T-helper 2 cell (primary cell): ENCODE data around the gene ANKRD44.
"Not testable (repeated sequence)": the region's sequence is repeated elsewhere in the genome, so short reads cannot be mapped to it uniquely, and the experiment has no call there.

ENCODE experiments used
- DNase-seq, 5 experiments: peaks; one replicate each; pipeline versions ENCODE4 v3.0.0 to v3.0.0-alpha.2; 2012 to 2022

The ANKRD44 gene

DNA sequence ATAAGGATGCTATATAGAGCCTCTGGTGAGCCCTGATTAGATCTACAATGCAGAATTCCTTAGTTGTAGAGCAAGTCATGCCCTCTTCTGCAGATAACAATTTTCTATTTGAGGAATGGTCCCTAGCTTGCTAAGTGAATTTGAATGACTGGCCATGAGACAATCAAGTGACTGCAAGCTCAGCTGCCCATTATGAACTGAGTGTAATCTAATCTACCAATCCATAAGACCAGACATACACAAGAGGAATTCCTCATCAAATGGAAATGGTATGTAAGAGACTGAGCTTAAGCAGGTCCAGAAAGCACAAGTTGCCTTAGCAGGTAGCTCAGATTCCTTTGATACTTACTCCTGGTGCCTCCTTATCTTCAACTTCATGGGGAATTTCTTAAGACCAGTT, 4.8 kb upstream of the ANKRD44 start:
- DNase-seq, result no peak

DNA sequence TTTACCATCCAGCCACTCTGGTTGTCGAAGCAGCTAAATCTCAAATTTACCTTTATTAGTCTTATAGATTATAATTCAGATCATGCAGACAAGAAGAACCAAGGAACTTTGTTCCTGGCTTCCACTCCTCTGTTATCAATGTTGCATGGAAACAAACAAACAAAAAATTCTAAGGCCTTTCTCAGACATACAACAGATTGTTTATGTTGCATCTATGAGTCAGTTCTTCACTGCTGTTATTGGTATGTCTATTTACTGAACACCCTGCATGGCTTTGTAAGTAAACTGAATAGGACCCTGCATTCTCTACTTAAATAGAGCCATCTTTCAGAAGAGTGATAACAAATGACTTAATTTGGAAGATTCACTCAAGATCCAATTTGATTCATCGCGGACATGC, 1.6 kb upstream of the ANKRD44 start:
- DNase-seq, result no peak

DNA sequence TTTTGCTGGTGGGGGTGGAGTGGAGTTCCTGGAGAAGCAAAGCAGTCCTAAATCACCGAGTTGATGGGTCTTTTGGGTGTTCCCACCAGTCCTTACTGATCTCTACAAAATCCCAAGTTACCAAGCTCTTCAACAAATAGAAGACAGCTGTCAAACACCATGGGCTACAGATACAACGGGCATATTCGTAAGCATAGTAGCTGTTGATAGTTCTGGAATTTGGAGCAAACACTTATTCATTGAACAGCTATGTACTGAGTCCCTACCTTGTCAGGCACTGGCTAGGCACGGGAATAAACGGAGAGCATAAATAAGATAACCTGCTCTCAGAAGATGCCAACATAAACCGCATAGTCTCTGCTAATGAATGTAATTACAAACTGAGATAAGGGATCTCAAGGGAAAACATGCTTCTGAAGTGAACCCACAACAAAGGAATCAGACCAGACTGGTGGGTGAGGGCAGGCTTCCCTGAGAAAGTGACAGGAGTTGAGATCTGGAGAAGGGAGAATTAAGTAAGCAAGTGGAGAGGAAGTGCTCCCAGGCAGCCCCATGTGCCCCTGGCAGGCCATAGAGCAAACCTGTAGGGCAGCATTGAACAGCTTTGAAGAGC, 947 bp upstream of the ANKRD44 start:
- peak in 1 of 5 experiments; percentile 37 for DNase-seq

DNA sequence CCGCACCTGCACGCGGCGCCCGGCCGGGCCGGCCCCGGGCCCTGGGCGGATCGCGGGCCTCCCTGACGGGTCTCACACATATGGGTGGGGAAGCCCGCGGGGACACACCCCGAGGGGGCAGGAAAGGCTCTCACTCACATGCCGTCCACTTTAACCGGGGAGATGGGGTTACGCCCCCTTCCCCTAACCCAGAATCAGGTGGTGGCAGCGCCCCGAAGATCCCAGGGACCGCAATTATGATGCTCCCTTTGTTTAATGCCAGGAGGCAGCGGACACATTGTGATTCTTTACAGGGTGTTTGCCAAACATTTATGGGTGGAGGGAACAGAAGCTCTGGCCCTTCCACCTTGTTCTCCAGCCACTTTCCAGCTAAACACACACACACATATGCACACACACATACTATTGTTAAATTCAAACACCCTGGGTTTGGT, 424 bp upstream of the ANKRD44 start:
- DNase-seq, result no peak

DNA sequence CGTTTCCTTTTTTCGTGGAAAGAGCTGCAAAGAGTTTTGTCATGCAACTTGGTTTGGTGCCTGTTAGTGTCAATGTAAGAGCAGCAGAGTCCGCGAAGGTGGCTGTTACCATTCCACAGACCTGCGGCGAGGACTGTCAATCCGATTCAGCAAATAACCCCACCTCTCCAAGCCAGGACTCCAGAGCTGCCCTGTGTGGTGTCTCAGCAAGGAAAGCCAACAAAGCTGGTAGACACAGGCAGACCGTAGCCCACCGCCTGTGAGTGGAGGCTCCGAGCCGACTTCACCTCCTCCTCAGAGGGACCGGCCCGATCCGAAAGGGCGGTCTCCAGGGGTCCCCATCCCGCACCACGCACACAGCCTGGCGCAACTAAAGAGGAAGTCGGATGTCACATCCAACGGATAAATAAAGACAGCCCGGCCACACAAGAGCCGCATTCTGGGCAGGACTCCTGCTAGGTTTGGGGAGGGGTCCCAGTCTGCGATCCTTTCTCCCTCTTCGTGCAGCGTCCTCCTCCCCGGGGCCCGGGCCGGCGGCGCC, 819 bp downstream of the ANKRD44 start:
- DNase-seq, result peak in 2 of 5 experiments; percentile 14 to 75

DNA sequence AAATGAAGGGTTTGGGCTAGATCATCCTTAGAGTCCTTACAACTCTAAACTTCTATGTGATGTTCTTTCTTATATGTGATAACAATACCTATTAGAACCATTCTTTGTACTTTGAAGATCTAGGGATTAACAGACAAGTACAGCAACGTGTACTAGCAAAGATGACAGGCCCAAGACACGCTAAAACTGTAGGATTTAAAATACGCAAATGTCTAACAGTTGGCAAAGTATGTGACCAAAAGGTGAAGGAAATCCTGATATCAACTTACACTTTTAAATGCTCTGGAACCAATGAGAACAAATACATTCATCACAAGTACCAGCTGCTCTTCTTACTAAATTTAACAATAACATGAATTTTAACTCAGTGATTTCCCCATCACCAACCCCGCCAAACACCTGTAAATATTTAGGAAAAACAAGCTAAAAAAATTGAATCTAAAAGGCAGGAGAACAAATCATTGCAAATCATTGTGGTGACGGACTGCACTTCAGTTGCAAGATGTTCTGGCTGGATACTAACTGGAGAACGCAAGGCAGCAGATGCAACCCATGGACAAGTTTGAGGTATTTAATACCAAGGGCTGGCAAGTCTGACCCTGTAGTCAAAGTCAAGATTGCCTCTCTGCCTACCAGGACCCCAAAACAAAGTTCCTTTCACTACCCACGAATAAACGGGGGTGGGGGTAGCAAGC, 1.4 kb downstream of the ANKRD44 start:
- DNase-seq, result no peak

DNA sequence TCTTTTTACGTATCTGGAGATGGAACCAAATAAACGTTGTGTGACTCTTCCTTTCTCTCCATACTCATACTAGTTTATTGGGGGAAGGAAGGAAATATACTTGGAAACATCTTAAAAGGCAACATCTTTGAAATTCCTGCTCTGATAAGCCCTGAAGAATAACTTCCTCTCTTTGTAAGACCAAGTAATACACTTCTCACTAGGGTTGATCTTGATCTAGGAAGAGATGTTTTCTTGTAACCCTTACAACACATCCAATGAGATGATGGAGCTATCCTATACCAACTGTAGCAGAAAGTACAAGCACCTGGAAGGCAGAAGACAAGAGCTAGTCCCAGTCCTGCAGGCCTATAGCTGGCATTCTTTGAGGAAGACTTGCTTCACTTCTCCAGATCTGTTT, 2.0 kb downstream of the ANKRD44 start:
- DNase-seq, result peak in 1 of 5 experiments; percentile 50

DNA sequence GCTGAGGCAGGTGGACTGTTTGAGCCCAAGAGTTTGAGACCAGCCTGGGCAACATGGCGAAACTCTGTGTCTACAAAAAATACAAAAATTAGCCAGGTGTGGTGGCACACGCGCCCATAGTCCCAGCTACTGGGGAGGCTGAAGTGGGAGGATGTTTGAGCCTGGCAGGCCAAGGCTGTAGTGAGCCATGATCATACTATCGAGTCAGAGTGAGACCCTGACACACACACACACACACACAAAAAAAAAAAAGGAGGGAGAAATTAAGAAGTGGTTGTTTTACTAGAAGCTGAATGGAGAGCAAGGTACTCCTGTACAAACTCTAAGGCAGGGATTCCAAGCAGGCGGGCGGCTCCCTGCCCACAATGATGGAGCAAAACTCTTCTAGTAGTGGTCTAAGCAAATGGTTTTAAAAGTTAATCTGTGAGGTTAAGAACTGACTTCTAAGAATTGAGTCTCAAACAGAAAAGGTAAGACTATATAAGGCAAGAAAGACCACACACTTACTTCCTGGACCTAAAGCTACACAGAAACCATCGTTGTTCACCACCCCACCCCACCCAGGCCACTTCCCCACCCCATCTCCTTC, 2.6 kb downstream of the ANKRD44 start:
- DNase-seq, result peak in 1 of 5 experiments; percentile 89

DNA sequence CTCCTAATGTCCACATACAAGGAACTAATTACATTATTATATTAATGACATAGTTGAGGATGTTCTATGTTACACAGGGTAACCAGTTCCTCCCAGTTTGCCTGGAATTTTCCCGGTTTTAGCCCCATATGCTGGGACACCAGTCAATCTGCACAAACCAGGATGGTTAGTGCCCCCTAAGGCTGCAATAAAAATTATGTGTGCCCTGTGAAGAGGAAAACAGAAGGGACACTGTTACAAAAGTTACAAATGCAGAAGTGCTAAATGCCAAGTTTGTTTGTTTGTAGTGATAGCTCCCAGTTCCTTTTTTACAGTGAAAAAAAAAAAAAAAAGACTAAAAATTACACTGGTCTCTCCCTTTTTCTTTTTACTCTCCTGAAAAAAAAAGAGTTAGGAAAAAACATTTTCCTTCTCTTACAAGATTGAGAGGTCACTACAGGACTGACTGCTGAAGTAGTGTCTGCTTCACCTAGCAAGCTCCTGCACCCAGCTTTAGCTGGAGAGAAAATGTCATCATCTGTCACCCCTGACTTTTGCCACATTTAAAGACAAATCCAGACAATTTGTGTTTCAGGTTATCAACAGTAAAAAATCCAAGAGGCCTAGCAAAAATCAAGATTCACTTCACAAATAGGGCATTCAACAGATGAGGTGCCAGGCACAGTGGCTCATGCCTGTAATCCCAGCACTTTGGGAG, 3.2 kb downstream of the ANKRD44 start:
- no peak for DNase-seq

DNA sequence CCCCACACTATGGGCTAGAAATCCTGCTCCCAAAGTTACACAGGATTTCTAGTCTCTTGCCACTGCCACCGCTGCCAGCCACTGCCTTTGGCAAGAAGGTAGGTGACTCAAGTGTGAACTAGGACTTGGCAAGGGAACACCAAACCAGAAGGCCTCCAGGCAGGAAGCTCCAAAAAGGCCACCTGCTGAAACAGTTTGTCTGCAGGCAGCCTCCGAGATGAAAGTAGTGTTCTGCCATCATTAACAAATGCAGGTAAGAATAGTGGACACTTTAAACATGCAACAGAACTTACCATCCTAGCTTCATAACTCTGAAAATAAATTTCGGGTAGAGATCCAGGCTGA, 3.9 kb downstream of the ANKRD44 start:
- DNase-seq, result peak in 2 of 5 experiments; percentile 18 to 73

DNA sequence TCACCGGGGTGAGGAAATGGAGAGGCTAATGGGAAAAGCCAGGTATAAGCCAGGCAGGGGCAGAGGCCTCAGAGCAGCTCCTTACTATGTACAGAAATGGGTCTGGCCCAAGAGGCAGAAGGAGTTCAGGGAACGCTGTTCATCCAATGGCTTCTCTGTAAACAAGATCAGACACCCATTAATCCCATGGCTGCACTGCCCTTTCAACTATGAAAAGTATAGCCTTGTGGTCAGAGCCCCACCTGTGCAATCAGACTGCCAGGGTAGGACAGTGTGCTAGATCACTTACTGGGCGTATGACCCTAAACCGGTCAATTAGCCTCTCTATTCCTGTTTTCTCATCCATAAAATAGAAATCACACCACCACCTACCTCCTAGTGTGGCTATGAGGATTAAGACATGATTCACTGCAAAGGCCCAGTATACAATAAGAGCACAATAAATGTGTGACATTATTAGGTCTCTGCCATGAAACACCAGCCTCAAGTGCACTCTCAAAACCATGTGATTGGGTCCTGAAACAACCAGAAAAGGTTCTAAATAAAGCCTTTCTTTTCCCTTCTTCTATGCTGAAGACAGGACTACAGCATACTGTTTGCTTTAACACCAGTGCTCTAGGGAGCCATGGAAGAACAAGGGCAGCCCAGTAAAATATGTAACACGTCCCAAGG, 4.4 kb downstream of the ANKRD44 start:
- no peak for DNase-seq

DNA sequence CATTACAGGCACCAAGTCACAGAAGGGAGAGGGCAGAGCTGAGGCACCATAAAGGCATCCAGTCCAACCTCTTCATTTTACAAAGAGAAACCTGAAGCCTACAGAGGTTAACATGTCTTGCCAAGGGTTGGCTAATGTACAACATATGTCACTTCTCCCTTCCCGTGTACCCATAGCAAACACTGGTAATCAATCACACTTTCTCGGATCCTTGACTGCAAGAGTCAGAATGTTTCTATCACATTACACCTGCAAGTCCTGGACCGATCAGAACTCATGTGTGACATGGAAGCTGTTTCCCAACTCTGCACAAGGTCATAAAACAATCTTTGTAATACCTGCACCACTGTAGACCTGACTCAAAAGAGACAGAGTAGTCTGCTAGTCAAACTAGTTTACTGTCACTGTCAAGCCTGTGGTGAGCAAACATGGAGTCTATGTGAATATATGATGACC, 6.0 kb downstream of the ANKRD44 start:
- peak in 1 of 5 experiments; percentile 85 for DNase-seq

DNA sequence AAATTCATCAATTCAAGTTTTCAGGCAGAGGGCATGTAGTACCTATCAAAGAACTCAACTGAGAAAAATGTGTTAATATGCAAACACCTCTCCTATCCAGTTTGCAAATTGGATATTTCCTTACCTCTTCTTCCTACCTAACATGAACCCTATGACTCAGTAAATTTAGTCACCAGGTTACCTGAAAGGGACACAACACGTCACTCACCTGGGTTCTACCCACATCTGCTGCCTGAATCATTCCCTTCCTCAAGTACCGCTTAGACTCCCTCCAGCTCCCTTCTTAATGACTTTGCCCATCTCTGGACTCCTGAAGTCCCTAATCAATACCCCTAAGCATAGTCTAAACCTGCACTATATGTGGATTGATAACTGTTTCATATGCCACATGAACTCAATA, 10.4 kb downstream of the ANKRD44 start:
- no peak for DNase-seq

DNA sequence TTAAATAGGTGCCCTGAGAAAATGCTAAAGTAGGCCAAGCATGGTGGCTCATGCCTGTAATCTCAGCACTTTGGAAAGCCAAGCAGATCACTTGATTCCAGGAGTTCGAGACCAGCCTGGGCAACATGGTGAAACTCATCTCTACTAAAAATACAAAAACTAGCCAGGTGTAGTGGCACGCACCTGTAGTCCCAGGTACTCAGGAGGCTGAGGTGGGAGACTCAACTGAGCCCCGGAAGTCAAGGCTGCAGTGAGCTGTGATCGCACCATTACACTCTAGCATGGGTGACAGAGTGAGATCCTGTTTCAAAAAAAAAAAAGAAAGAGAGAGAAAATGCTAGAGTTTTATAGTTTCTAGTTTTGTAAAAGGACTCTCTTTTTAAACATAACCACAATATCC, 12.0 kb downstream of the ANKRD44 start:
- DNase-seq, result peak in 1 of 5 experiments; percentile 56

DNA sequence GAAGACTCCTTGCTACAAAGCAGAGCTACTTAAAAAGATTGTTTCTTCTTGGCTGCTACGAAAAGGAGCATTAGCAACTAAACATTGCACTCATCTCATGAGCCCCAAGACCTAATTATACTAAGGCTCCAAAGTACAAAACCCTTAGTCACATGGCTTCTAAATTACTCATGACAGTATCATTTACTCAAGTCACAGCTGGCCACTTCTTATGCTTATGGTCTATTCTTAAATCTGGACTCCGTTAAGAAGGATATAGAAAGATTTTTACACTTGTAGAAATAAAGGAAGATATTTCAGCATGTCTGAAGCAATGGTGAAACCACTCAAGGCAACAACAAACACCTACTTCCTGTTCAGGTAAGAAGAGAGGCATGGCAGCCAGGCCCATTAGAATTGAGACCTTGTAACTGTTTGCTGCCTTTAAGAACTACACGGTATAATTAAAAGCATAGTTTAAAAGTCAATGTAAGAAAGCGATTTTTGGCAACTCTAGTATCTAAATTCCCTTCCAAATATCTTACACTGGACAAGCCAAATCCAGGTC, 12.7 kb downstream of the ANKRD44 start:
- peak in 1 of 5 experiments; percentile 59 for DNase-seq

DNA sequence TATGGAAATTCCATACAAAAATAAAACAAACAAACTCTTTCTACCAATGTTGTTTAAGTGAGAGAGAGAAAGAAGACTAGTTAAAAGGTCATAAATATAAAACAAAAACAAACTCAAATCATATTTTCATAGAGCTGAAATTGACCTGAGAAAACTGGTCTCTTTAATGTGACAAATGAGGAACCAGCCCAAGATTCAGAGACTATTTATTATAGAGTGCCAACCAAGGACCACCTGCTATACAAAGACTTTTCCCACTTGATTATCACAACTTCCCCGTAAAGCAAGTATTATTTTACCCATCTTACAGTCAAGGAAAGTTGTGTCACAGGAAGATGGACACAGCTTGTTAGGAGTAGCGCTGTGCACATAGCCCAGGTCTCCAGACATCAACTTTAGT, 13.3 kb downstream of the ANKRD44 start:
- DNase-seq, result no peak

DNA sequence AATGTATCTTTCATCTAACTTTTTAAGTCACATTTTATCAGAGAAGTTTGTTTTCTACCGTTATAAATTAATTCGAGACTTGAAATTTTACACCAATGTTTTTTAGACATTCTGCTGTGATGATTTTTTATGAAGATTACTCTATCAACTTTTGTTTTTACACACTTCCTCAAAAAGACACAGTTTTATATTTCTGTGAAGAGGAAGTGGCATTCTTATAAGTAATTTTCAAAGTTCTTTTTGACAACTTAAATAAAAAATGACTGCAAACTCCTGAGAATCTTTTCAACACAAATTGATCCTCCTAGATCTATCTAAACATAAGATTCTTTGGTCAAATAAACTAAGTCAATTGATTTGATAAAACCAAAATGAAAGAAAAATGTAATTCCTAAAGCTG, 13.7 kb downstream of the ANKRD44 start:
- peak in 1 of 5 experiments; percentile 63 for DNase-seq

DNA sequence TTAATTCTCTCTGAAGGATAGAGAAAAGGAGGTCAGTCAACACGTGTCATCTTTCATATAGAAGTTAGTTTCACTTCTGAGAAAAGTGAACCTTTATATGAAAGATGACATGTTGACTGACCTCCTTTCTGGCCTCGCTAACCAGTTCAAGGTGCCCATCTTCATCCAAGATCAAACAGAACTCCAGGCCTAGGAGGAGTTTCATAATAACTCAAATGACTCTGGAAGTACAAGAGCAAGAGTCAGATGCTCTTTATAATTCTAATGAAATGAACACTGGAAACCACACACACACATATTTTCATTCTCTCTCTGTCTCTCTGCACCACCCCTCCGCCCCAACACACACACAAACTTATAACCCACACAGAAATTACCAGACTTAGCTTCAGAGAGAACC, 16.3 kb downstream of the ANKRD44 start:
- DNase-seq, result peak in 1 of 5 experiments; percentile 83

DNA sequence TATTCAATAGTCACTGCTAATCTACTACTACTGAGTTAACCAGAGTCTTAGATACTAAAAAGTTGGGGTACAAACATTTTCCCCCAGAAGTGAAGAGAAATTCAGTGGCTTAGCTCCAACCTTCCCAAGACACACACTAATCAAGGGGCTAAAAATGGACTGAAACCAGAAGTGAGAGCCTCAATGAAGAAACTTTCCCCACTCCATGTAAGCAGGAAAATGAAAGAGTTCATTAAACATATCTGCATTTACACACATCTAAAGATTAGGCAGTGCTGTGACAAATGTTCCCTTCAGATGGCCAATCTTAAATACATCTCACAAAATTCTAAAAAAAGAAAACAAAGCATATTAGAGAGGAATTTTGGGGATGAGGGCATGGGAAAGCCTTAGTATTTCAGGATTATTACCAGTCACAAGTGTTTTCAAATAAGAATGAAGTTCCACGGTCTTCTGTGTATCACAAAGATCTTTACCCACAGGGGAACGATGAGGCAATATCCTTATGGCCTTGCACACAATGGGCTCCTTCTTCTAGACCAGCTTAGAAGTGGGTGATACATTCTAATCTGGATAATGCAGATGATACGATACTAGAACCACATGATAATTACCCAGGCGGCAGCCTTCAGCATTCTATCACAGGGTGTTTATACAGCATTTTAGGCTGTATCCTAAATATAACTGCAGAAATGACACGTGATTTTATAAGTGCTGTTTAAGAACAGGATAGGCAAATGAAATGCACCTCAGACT, 17.1 kb downstream of the ANKRD44 start:
- peak in 3 of 5 experiments; percentile 24 to 81 (median 63) for DNase-seq

DNA sequence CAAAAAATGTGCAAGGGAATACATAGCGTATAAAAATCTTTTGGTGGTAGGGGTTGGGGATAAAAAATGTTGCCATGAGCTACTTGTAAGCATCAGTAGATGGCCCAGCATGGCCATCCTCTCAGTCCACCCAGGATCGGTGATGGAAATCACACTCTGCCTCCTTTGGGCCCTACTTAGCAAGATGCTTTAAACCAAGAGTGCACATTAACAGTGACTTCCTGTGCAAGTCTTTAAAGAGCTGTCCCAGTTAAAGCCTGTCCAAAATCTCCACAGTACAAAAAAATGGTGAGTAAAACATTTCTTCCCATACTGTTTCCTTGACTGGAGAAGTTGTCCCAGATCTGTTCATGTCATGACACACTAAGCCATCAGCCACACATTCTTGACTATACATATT, 18.0 kb downstream of the ANKRD44 start:
- peak in 1 of 5 experiments; percentile 60 for DNase-seq

DNA sequence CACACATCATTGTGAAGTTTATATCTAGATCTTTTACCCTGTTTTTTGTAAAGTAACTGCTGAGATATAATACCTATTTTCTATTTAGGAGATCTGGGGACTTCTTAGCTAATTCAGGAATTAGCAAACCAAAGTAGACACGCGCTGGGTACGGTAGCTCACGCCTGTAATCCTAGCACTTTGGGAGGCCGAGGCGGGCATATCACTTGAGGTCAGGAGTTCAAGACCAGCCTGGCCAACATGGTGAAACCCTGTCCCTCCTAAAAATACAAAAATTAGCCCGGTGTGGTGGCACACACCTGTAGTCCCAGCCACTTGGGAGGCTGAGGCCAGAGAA, 23.0 kb downstream of the ANKRD44 start:
- DNase-seq, result not testable (repeated sequence)
